ENCODE results near the gene HDAC9.

DNA sequence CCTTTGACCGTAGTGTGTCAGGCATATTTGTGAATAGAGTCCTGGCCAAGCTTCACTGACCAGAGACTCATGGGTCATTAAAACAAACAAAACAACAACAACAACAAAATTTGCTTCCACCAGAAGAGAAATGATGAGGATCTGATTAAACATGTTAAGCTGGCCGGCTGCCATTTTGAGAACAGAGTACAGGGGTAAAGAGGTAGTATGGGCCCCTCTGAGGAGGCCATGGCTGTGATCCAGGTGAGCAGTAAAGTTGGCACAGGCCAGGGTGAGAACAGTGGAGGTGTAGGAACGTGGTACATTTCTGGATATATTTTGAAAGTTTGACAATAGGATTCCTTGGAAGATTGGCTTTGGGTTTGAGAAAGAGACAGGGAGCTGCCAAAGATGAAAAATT is 369.4 kb downstream of the HDAC9 start:
- TF ChIP-seq ZNF10 (tag by site-specific recombination; IDR thresholded peaks at IDR 0.05), result no peak
- no peak for TF ChIP-seq ZNF473 (tag by site-specific recombination; IDR thresholded peaks at IDR 0.05)
- no peak for TF ChIP-seq ZNF223 (tag by site-specific recombination; IDR thresholded peaks at IDR 0.05)
- TF ChIP-seq, protein P1, sequence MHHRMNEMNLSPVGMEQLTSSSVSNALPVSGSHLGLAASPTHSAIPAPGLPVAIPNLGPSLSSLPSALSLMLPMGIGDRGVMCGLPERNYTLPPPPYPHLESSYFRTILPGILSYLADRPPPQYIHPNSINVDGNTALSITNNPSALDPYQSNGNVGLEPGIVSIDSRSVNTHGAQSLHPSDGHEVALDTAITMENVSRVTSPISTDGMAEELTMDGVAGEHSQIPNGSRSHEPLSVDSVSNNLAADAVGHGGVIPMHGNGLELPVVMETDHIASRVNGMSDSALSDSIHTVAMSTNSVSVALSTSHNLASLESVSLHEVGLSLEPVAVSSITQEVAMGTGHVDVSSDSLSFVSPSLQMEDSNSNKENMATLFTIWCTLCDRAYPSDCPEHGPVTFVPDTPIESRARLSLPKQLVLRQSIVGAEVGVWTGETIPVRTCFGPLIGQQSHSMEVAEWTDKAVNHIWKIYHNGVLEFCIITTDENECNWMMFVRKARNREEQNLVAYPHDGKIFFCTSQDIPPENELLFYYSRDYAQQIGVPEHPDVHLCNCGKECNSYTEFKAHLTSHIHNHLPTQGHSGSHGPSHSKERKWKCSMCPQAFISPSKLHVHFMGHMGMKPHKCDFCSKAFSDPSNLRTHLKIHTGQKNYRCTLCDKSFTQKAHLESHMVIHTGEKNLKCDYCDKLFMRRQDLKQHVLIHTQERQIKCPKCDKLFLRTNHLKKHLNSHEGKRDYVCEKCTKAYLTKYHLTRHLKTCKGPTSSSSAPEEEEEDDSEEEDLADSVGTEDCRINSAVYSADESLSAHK (tag by site-specific recombination; IDR thresholded peaks at IDR 0.05), result no peak
- no peak for TF ChIP-seq ZNF274 (IDR thresholded peaks at IDR 0.05; ENCODE audit: low read length)
- no peak for TF ChIP-seq ZNF274 (tag by site-specific recombination; IDR thresholded peaks at IDR 0.05; ENCODE audit: borderline replicate concordance)
- TF ChIP-seq, protein P2, sequence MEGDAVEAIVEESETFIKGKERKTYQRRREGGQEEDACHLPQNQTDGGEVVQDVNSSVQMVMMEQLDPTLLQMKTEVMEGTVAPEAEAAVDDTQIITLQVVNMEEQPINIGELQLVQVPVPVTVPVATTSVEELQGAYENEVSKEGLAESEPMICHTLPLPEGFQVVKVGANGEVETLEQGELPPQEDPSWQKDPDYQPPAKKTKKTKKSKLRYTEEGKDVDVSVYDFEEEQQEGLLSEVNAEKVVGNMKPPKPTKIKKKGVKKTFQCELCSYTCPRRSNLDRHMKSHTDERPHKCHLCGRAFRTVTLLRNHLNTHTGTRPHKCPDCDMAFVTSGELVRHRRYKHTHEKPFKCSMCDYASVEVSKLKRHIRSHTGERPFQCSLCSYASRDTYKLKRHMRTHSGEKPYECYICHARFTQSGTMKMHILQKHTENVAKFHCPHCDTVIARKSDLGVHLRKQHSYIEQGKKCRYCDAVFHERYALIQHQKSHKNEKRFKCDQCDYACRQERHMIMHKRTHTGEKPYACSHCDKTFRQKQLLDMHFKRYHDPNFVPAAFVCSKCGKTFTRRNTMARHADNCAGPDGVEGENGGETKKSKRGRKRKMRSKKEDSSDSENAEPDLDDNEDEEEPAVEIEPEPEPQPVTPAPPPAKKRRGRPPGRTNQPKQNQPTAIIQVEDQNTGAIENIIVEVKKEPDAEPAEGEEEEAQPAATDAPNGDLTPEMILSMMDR (tag by site-specific recombination; IDR thresholded peaks at IDR 0.05), result no peak
- TF ChIP-seq ZNF175 (tag by site-specific recombination; IDR thresholded peaks at IDR 0.05), result no peak
- TF ChIP-seq BCL11B (tag by site-specific recombination; IDR thresholded peaks at IDR 0.05; ENCODE audit: low read depth), result no peak
- TF ChIP-seq ZSCAN23 (tag by site-specific recombination; IDR thresholded peaks at IDR 0.05), result no peak
- TF ChIP-seq ZBTB8A (tag by site-specific recombination; IDR thresholded peaks at IDR 0.05), result no peak
- no peak for TF ChIP-seq KLF8 (tag by site-specific recombination; IDR thresholded peaks at IDR 0.05)
- TF ChIP-seq, protein P3, sequence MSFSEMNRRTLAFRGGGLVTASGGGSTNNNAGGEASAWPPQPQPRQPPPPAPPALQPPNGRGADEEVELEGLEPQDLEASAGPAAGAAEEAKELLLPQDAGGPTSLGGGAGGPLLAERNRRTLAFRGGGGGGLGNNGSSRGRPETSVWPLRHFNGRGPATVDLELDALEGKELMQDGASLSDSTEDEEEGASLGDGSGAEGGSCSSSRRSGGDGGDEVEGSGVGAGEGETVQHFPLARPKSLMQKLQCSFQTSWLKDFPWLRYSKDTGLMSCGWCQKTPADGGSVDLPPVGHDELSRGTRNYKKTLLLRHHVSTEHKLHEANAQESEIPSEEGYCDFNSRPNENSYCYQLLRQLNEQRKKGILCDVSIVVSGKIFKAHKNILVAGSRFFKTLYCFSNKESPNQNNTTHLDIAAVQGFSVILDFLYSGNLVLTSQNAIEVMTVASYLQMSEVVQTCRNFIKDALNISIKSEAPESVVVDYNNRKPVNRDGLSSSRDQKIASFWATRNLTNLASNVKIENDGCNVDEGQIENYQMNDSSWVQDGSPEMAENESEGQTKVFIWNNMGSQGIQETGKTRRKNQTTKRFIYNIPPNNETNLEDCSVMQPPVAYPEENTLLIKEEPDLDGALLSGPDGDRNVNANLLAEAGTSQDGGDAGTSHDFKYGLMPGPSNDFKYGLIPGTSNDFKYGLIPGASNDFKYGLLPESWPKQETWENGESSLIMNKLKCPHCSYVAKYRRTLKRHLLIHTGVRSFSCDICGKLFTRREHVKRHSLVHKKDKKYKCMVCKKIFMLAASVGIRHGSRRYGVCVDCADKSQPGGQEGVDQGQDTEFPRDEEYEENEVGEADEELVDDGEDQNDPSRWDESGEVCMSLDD (tag by site-specific recombination; IDR thresholded peaks at IDR 0.05), result no peak
- no peak for TF ChIP-seq ZBTB17 (tag by site-specific recombination; IDR thresholded peaks at IDR 0.05)
- no peak for TF ChIP-seq YY1 (tag by site-specific recombination; IDR thresholded peaks at IDR 0.05)
